BE2C (cell line): ENCODE data around the gene SPI1.

Experiments used
- DNase-seq: peaks from one replicate; pipeline ENCODE4 v3.0.0-alpha.2; 2020
- H3K27me3 ChIP-seq: fragments of 250-450 bp; sonication (Bioruptor Pico); 2 replicates; pipeline ENCODE4 v1.5.1; 2020; ENCODE audit warnings: mild to moderate bottlenecking
- H3K36me3 ChIP-seq: fragments of 250-450 bp; sonication (Bioruptor Pico); 2 replicates; pipeline ENCODE4 v1.5.1; 2020; ENCODE audit warnings: mild to moderate bottlenecking
- H3K4me1 ChIP-seq: fragments of 250-450 bp; sonication (Bioruptor Pico); 2 replicates; pipeline ENCODE4 v1.5.1; 2020
- H3K4me3 ChIP-seq: 2 replicates; pipeline ENCODE4 v1.5.1; 2011; ENCODE audit warnings: low read depth, low read length
- H3K9me3 ChIP-seq: fragments of 250-450 bp; sonication (Bioruptor Pico); 2 replicates; pipeline ENCODE4 v1.5.1; 2020
- TF ChIP-seq, protein P1 (sequence below): IDR thresholded peaks from 2 replicates; pipeline ENCODE4 v1.5.1; 2012; ENCODE audit warnings: mild to moderate bottlenecking, low read depth, low read length

Gene SPI1

GRCh38 chr11:47329431-47329986, 48.8 kb downstream of the SPI1 start:
- no peak for DNase-seq
- Histone ChIP-seq H3K27me3 (no peaks in the 10 kb centered on the region), H3K4me3 (no peak overlapping the region), H3K36me3 (no peaks in the 10 kb centered on the region; the same call in 1 of the 2 replicates), H3K9me3 (no peaks in the 10 kb centered on the region), H3K4me1 (no peaks in the 10 kb centered on the region)
- TF ChIP-seq, protein P1, sequence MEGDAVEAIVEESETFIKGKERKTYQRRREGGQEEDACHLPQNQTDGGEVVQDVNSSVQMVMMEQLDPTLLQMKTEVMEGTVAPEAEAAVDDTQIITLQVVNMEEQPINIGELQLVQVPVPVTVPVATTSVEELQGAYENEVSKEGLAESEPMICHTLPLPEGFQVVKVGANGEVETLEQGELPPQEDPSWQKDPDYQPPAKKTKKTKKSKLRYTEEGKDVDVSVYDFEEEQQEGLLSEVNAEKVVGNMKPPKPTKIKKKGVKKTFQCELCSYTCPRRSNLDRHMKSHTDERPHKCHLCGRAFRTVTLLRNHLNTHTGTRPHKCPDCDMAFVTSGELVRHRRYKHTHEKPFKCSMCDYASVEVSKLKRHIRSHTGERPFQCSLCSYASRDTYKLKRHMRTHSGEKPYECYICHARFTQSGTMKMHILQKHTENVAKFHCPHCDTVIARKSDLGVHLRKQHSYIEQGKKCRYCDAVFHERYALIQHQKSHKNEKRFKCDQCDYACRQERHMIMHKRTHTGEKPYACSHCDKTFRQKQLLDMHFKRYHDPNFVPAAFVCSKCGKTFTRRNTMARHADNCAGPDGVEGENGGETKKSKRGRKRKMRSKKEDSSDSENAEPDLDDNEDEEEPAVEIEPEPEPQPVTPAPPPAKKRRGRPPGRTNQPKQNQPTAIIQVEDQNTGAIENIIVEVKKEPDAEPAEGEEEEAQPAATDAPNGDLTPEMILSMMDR, result no peak

- Histone ChIP-seq H3K36me3 (no peaks in the 10 kb centered on the region; the same call in 1 of the 2 replicates), H3K4me3 (no peak overlapping the region), H3K4me1 (no peaks in the 10 kb centered on the region), H3K9me3 (no peaks in the 10 kb centered on the region), H3K27me3 (no peaks in the 10 kb centered on the region)
- TF ChIP-seq, protein P1, result no peak
- DNase-seq, result no peak
These were observed 49.6 kb downstream of the SPI1 start for GRCh38 chr11:47328449-47329390.

DNA sequence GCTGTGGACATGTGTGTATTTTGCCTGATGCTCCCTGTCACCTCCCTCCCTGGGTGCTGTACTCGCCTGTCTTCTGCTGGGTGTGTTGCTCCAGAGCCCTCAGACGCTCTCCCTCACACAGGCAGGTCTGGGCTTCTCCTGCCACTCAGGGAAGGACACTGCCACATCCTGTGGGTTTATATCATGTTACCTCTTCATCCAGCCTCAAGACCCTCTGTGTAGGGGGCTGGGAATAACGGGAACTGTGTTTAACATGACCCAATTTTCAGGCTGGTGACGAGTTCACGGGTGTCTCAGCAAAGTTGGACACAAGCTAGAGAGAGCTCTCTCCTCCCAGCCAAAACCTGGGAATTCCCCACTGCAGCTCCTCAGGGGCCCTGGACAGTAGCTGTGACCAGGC, 50.4 kb downstream of the SPI1 start:
- TF ChIP-seq, protein P1, result no peak
- no peak overlapping the region for H3K4me3 ChIP-seq
- H3K4me1 ChIP-seq, result no peaks in the 10 kb centered on the region
- H3K36me3 ChIP-seq, result no peaks in the 10 kb centered on the region; the same call in 1 of the 2 replicates
- H3K9me3 ChIP-seq, result no peaks in the 10 kb centered on the region
- no peaks in the 10 kb centered on the region for H3K27me3 ChIP-seq
- DNase-seq, result no peak

GRCh38 chr11:47327025-47327424, 51.3 kb downstream of the SPI1 start:
- Histone ChIP-seq H3K4me1 (no peaks in the 10 kb centered on the region), H3K9me3 (no peaks in the 10 kb centered on the region), H3K36me3 (no peaks in the 10 kb centered on the region; the same call in 1 of the 2 replicates), H3K4me3 (no peak overlapping the region), H3K27me3 (no peaks in the 10 kb centered on the region)
- TF ChIP-seq, protein P1, result no peak
- no peak for DNase-seq

DNA sequence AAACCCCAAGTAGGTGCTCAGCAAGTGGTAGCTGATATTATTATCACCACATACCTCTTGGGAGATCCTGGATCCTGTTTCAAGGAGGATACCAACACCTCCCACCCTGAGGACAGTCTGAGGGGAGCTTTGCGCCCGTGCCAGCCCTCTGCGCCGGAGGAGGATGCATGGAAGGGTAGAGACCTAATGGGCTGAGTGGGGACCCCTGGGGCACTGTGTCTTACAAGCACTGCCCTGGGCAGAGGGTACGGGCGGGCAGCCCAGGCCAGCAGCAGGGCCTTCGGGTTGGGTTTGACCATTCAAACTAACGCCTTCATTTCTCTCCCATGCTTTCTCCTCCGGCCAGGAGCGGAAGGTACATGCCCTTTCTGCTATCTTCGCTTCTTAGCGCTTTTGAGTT, 52.1 kb downstream of the SPI1 start:
- TF ChIP-seq, protein P1, result no peak
- Histone ChIP-seq H3K4me3 (no peak overlapping the region), H3K9me3 (no peaks in the 10 kb centered on the region), H3K4me1 (no peaks in the 10 kb centered on the region), H3K36me3 (no peaks in the 10 kb centered on the region; the same call in 1 of the 2 replicates), H3K27me3 (no peaks in the 10 kb centered on the region)
- DNase-seq, result no peak
